Renal cortex interstitium (tissue), 11 donors: ENCODE measurements around the gene TRERF1. TPM values are rescaled to one million over a fixed set of nuclear protein-coding genes. Genes with fewer than 3 reads are reported as not detected.

Source experiments
- DNase-seq, 11 donors: peaks; one replicate each; pipeline ENCODE4 v3.0.0-alpha.2; 2013; ENCODE audit warnings: low read depth in 9 of 11, low spot score in 4 of 11; ENCODE audit errors: extremely low read depth in 1 of 11
- polyA plus RNA-seq, 3 donors: library from polyadenylated mRNA; unstranded; fragments of 120-200 nt; gene quantifications; one replicate each; pipeline ENCODE4 v1.2.1, GENCODE V29; 2013; ENCODE audit not compliant: insufficient read length in 3 of 3

Gene TRERF1
- polyA plus RNA-seq, 3 donors, result 14.9 to 16.4 (median 15.9) TPM

GRCh38 chr6:42403421-42403820, 48.3 kb downstream of the TRERF1 start:
- no peak for DNase-seq

GRCh38 chr6:42402184-42402583, 49.5 kb downstream of the TRERF1 start:
- no peak for DNase-seq

- no peak for DNase-seq
These were observed 50.1 kb downstream of the TRERF1 start for GRCh38 chr6:42401613-42401951.

GRCh38 chr6:42400886-42401612, 50.7 kb downstream of the TRERF1 start:
- DNase-seq, result no peak

- DNase-seq, result no peak
These were observed 51.5 kb downstream of the TRERF1 start for GRCh38 chr6:42400061-42400760.

- no peak for DNase-seq
These were observed 55.0 kb downstream of the TRERF1 start for GRCh38 chr6:42396720-42397119.

GRCh38 chr6:42394881-42395620, 56.7 kb downstream of the TRERF1 start:
- no peak for DNase-seq

GRCh38 chr6:42394151-42394550, 57.6 kb downstream of the TRERF1 start:
- DNase-seq, result no peak

GRCh38 chr6:42393339-42393738, 58.4 kb downstream of the TRERF1 start:
- DNase-seq, result no peak

GRCh38 chr6:42392833-42393232, 58.9 kb downstream of the TRERF1 start:
- peak in 2 of 11 donors; percentile 15 to 27 for DNase-seq

- DNase-seq, result no peak
These were observed 60.3 kb downstream of the TRERF1 start for GRCh38 chr6:42391441-42391840.

- DNase-seq, result no peak
These were observed 61.3 kb downstream of the TRERF1 start for GRCh38 chr6:42390228-42390934.

GRCh38 chr6:42389736-42390135, 62.0 kb downstream of the TRERF1 start:
- no peak for DNase-seq

- no peak for DNase-seq
These were observed 63.7 kb downstream of the TRERF1 start for GRCh38 chr6:42388046-42388445.

GRCh38 chr6:42387336-42387735, 64.4 kb downstream of the TRERF1 start:
- no peak for DNase-seq

- DNase-seq, result no peak
These were observed 66.4 kb downstream of the TRERF1 start for GRCh38 chr6:42385339-42385738.

GRCh38 chr6:42383421-42384205, 68.1 kb downstream of the TRERF1 start:
- no peak for DNase-seq

GRCh38 chr6:42381850-42382249, 69.9 kb downstream of the TRERF1 start:
- no peak for DNase-seq
